Measurements from ENCODE around the gene FOXB2.

FOXB2 gene

DNA sequence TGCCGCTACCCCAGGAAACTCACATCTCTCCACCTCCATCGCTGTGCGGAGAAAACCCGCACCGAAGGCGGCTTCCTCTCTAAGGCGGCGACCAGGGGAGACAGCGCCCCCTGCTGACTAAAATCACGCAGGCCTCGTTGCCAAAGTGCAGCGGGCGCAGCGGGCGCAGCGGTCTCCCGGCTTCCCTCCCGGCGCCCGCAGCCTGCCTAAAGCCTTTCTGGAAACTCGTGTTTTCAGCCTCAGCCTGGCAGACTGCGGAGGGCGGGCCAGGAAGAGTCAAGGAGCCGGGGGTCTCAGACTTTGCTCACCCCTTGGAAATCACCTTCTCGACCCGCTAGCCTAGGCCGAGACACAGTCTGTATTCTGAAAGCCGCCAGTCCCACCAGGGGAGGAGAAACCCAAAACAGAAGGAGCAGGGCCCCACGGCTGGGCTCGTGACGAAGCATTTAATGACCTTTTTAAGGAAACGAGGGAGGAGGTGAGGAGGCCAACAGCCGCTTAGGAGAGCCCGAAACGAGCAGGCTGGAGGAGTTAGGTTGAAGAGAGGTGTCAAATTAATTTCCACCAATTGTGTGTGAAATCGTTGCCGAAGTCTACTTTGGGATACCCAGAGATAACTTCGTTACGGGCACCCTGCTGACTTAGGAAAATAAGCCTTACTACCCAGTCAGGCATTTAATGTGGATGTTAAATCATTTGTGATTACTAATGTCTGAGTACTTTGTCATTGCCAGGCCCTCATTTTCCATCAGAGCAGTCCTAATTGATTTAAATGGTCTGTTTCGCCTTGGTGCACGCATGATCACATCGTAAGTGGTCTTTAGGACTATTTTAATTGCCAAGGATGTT, 7.3 kb upstream of the FOXB2 start:
- Mint-ChIP-seq H3K4me1 (ENCODE audit: low read depth) (peaks cover 6% of the 10 kb centered on the region), H3K9me3 (no peaks in the 10 kb centered on the region), H3K27ac (peak overlapping the region; percentile 65), H3K36me3 (ENCODE audit: low read depth) (no peaks in the 10 kb centered on the region), H3K27me3 (ENCODE audit: low read depth) (peaks cover 75% of the 10 kb centered on the region), H3K4me3 (peak overlapping the region; percentile 53)

DNA sequence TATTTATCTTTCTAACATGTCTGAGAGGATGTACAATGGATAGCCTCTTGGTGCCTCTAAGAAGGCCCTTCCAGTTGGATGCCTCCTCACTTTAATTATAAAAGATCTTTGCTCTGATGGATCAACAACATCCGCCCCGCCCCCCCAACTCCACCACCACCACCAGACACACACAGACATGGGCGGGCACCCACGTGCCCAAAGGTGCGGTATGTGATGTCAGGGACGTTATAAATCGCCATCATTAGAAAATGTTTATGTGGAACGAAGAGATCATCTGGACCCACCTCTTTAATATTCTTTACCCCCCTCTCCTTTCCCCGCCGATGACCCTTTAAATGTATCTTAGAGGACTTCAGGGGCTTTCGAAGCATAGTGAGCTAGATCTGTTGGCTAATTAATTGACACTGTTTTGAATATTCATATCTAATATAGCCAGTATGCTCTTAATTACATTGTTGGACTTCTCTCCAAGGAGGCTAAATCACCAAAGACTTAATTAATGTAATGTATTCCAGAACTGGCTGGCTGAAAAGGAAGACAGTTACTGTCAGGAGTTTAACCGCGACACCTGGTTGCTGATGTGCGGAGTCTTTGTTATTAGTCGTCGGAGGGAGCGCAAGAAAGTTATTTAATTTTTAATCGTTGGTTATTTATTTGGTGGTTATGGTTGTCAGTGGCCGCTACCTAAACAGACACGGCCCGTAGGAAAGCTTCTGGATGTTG, 6.1 kb upstream of the FOXB2 start:
- H3K27ac Mint-ChIP-seq: no peak overlapping the region
- peaks cover 3% of the 10 kb centered on the region for H3K36me3 Mint-ChIP-seq (ENCODE audit: low read depth)
- H3K4me3 Mint-ChIP-seq: no peak overlapping the region
- peaks cover 81% of the 10 kb centered on the region for H3K27me3 Mint-ChIP-seq (ENCODE audit: low read depth)
- H3K4me1 Mint-ChIP-seq (ENCODE audit: low read depth): peaks cover 7% of the 10 kb centered on the region
- no peaks in the 10 kb centered on the region for H3K9me3 Mint-ChIP-seq

DNA sequence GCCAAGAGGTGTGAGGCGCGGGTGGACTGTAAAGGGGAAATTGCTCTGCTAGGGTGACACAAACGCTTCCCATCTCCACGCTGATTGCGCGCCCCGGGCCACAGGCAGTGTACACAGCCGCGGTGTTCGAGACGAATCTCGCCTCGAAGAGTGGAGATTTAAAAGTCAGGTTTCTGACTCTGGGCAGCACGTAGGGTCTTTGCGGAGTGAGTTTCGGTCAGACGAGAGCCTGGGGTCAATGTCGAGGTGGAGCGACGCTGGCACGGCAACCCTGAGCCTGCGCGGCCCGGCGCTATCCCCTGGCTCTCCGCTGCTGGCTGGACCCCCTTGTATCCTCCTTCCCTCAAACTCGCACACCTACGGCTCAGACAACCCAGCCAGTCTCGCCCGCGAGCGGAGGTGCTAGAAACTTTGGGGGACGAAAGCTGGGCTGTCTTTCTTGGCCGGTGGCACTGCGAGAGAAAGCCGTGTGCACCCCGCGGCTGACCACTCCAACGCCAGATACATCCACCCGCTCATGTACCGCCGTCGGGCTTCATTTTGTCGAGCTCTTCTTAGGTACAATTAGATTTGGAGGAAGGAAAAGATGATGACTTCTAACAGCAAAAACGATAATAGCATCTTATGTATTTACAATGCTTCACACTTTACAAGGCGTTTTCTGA, 5.4 kb upstream of the FOXB2 start:
- Mint-ChIP-seq H3K27ac (no peak overlapping the region), H3K4me3 (no peak overlapping the region)

DNA sequence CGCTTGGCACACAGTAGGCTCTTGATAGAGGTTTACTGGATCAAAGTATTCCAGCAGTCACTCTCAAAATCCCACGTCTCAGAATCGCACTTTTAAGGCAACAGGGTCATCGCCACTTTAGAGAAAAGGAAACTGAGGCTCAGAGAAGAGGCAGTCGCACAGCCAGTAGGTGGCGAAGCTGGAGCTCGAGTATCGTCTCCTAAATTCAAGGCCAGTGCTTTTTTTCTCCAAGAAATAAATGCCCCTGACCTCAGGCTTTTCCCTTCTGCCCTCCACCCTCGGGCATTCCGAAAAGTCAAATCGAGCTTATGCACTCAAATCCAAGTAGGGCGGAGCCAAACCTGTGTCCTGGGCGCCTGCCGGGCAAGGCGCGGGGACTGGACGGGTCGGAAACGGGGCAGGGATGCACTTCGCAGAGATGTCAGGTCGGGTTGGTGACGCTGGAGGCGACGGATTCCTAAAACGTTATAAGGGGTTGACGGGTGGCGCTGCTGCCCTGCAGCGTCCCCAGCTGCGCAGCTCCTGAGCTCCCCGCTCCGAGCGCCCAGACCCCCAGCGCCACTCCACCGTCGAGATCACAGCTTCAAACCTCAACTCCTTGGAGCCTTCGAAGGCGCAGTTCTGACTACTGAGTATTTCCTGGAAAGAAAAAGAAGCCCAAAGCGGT, 4.7 kb upstream of the FOXB2 start:
- Mint-ChIP-seq H3K4me3 (no peak overlapping the region), H3K27ac (no peak overlapping the region), H3K27me3 (ENCODE audit: low read depth) (peaks cover 91% of the 10 kb centered on the region), H3K36me3 (ENCODE audit: low read depth) (peaks cover 3% of the 10 kb centered on the region), H3K9me3 (no peaks in the 10 kb centered on the region), H3K4me1 (ENCODE audit: low read depth) (peaks cover 7% of the 10 kb centered on the region)

More for the DNA sequence above, 5.4 kb upstream of the FOXB2 start:
- H3K4me1 Mint-ChIP-seq (ENCODE audit: low read depth): peaks cover 7% of the 10 kb centered on the region
- peaks cover 3% of the 10 kb centered on the region for H3K36me3 Mint-ChIP-seq (ENCODE audit: low read depth)
- H3K9me3 Mint-ChIP-seq: no peaks in the 10 kb centered on the region
- peaks cover 84% of the 10 kb centered on the region for H3K27me3 Mint-ChIP-seq (ENCODE audit: low read depth)

DNA sequence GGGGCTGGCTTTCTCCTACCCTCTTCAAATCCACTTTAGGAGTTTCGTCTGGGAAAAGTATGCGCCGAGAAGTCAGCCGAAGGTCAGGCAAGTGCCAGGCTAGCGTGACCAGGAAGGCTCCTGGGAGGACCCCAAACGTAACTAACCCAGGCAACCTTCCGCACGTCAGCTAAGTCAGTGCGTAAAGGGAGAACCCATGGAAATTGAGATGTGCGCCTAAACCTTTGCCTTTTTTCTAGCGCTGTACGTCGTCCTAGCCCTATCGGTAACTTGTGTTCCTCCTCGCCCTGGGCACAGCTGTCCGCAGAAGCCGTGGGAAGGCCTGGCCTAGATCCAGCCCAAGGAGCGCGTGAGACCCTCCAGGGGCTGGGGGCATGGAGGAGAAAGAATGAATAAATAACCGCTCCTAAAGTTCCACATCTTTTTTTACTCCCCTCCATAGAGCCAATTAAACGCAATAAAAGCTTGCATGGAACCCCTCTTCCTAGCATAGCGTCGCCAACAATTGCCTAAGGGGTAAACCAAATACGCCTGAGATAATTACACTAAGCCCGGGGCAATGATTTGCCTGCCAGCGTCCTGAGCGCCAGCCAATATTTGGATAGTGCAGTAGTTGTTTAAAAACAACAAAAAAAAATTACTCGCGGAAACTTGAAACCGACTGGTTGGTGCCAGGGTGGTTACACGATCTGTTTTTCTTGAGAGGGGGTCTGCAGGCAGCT, 4.0 kb upstream of the FOXB2 start:
- Mint-ChIP-seq H3K27ac (peak overlapping the region; percentile 50), H3K9me3 (no peaks in the 10 kb centered on the region), H3K4me3 (no peak overlapping the region), H3K36me3 (ENCODE audit: low read depth) (peaks cover 3% of the 10 kb centered on the region), H3K4me1 (ENCODE audit: low read depth) (peaks cover 7% of the 10 kb centered on the region), H3K27me3 (ENCODE audit: low read depth) (peaks cover 88% of the 10 kb centered on the region)

DNA sequence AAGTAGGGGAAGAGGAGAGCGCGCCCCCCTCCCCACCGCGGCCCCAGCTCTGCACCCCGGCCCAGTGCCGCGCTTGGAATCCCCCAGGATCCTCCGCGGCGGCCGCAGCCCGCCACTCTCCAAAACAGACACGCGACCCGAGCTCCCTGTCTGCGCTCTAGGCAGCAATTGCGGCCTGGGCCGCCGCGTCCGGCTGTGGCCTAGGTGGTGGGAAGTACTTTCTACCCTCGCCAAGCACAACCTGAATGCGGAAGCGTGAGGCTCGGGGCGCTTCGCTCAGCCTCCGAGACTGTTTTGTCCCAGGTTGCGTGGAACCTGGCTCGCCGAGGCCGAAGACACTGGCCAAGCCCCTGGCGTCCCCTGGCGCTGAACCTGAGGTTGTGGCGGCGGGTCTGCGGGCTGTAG, 3.3 kb upstream of the FOXB2 start:
- H3K27ac Mint-ChIP-seq: no peak overlapping the region
- H3K27me3 Mint-ChIP-seq (ENCODE audit: low read depth): peaks cover 87% of the 10 kb centered on the region

DNA sequence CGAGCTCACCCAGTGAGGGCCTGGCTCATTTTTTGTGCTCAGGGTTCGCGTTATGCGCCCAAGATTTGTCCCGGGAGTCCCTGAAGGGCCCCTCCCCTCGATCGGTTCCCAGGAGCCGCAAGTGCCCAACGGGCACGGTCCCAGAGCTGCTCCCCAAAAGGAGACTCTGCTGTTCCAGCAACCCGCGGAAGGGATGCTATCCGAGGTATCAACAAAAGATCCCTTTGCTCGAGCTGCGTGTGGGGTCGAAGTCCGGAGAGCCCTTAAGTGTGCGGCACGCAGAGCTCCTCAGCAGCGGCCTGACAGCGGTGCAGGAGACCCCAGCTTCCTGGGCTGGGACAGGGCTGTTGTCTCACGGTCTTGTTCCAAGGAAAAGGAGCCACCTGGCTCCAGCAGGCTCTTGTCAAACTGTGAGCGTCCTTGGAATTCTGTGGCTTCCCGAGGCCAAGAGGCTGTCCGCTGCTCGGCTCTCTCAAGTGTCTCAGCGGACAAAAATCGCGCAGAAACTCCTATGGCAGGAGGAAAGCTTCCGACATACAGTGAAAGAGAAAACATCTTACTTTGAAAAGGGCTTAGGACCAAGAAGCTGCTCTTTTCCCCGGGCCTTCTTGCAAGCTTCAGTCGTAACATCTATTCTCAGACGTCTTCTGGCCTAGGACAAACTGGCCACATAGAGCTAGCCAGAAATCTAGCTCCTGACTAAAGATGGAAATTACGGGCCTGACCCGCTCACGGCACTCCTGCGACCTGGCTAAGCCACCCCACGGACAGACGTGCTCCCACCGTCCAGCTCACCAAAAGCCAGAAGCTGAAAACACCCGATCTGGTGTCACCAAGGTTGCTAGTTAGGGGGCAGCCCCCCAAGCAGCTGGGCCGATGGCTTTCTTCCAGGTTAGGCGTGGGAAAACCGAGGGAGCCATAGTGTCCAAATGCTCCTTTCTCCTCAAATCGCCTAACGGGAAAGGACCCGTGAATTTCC, 2.6 kb upstream of the FOXB2 start:
- Mint-ChIP-seq H3K27me3 (ENCODE audit: low read depth) (peaks cover 87% of the 10 kb centered on the region), H3K36me3 (ENCODE audit: low read depth) (peaks cover 3% of the 10 kb centered on the region), H3K4me1 (ENCODE audit: low read depth) (peaks cover 12% of the 10 kb centered on the region), H3K27ac (peak overlapping the region; percentile 31), H3K4me3 (no peak overlapping the region), H3K9me3 (no peaks in the 10 kb centered on the region)

More for the DNA sequence above, 3.3 kb upstream of the FOXB2 start:
- H3K4me3 Mint-ChIP-seq: no peak overlapping the region
- H3K36me3 Mint-ChIP-seq (ENCODE audit: low read depth): peaks cover 3% of the 10 kb centered on the region
- H3K4me1 Mint-ChIP-seq (ENCODE audit: low read depth): peaks cover 9% of the 10 kb centered on the region
- no peaks in the 10 kb centered on the region for H3K9me3 Mint-ChIP-seq

DNA sequence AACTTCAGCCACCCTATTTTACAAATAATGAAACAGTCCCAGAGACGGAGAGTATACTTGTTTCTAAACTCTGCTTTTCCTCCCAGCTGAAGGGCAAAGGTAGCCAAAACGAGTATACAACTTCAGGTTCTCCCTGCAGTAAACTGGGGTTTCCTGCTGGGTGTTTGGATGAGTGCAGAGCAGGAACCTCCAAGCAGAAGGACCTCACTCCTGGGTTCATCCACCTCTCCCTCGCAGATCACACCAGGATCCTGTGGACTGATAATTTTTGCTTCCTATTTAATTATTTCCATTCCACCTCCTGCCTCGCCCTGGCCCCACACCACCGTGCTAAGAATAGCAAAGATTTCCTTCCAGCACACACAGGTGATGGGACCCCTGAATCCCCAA, 2.0 kb upstream of the FOXB2 start:
- Mint-ChIP-seq H3K36me3 (ENCODE audit: low read depth) (peaks cover 3% of the 10 kb centered on the region), H3K4me3 (no peak overlapping the region), H3K4me1 (ENCODE audit: low read depth) (peaks cover 8% of the 10 kb centered on the region), H3K27me3 (ENCODE audit: low read depth) (peaks cover 87% of the 10 kb centered on the region), H3K27ac (no peak overlapping the region), H3K9me3 (no peaks in the 10 kb centered on the region)

DNA sequence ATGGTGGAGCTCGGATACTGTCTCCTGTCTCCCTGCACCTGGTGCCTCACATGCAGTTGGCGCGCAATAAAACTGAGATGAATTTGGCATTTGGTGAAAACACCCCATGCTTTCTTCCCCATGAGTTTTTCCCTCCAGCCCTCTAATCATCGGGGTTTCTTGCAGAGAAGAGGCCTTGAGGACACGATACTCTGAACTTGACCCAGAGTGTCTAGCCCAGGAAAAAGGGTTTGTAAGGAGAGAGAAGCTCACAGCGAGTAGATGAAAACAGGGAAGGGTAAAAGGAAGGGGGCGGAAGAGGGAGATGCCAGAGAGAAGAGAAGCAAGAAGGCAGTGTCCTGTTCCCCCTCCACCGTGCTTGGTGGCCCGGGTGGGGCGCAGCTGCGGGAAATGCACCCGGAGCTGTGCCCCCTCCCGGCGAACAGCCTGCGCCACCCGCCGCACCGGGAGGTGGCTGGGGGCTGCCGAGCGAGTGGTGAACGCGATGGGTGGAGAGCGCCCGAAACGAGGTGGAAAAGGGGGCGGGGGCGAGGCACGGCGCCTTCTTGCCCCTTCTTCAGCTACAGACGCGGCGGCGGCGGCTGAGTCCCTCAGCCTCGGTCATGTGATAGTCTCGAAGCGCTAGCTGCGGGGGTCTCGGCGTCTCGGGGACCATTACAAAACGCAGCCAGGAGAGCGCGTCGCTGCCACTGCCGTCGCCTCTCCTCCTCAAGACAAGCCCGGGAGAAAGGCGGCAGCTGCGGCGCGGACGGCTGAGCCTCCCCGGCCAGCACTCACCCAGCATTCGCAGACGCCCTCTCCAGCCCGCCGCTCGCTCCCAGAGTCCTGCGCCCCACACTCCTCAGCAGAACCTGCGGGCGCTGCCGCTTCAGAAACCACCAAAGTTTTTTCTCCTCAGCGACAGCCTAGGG, 1.1 kb upstream of the FOXB2 start:
- peak overlapping the region; percentile 29 for H3K4me3 Mint-ChIP-seq
- no peaks in the 10 kb centered on the region for H3K9me3 Mint-ChIP-seq
- H3K36me3 Mint-ChIP-seq (ENCODE audit: low read depth): peaks cover 6% of the 10 kb centered on the region
- peak overlapping the region; percentile 74 for H3K27ac Mint-ChIP-seq
- H3K27me3 Mint-ChIP-seq (ENCODE audit: low read depth): peaks cover 86% of the 10 kb centered on the region
- peaks cover 8% of the 10 kb centered on the region for H3K4me1 Mint-ChIP-seq (ENCODE audit: low read depth)

DNA sequence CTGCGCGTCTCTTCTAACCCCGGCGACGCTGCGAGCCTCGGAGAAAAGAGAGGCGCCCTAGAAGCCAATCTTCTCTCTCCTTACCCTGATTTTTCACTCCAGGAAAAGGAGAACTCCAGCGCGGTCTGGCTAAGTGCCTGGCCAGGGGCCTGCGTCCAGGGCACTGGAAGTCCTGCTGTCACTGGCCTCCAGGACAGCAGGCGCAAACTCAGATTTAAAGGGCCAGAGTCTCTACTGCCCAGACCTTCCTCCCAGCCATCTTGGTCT, 553 bp upstream of the FOXB2 start:
- Mint-ChIP-seq H3K27me3 (ENCODE audit: low read depth) (peaks cover 86% of the 10 kb centered on the region), H3K4me3 (no peak overlapping the region), H3K36me3 (ENCODE audit: low read depth) (peaks cover 6% of the 10 kb centered on the region), H3K27ac (peak overlapping the region; percentile 49), H3K4me1 (ENCODE audit: low read depth) (peaks cover 8% of the 10 kb centered on the region), H3K9me3 (no peaks in the 10 kb centered on the region)

DNA sequence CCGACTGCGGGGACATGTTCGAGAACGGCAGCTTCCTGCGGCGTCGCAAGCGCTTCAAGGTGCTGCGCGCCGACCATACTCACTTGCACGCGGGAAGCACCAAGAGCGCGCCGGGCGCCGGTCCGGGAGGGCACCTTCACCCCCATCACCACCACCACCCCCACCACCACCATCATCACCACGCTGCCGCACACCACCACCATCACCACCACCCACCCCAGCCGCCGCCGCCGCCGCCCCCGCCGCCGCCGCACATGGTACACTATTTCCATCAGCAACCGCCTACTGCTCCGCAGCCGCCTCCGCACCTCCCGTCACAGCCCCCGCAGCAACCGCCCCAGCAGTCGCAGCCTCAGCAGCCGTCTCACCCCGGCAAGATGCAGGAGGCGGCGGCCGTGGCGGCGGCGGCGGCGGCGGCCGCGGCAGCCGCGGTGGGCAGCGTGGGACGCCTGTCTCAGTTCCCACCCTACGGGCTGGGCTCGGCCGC, 514 bp downstream of the FOXB2 start:
- Mint-ChIP-seq H3K27me3 (ENCODE audit: low read depth) (peaks cover 86% of the 10 kb centered on the region), H3K27ac (peak overlapping the region; percentile 62), H3K36me3 (ENCODE audit: low read depth) (peaks cover 6% of the 10 kb centered on the region), H3K4me3 (no peak overlapping the region), H3K9me3 (no peaks in the 10 kb centered on the region), H3K4me1 (ENCODE audit: low read depth) (peaks cover 8% of the 10 kb centered on the region)
